BLaER1 treated with 17β-estradiol and CSF1 and Interleukin-3, amounts not matched to agents 10 nM and 100 nM (cell line): ENCODE measurements around the gene F2RL3.

Experiments used
- H3K27ac ChIP-seq, 11 experiments: shearing (Covaris generic); formaldehyde crosslinking; 2 replicates each; pipeline ENCODE4 v1.8.1; 2022
- H3K27me3 ChIP-seq, 11 experiments: shearing (Covaris generic); formaldehyde crosslinking; 2 replicates each; pipeline ENCODE4 v1.8.1; 2022
- H3K36me3 ChIP-seq, 11 experiments: shearing (Covaris generic); formaldehyde crosslinking; 2 replicates each; pipeline ENCODE4 v1.8.1; 2022
- H3K4me1 ChIP-seq, 10 experiments: shearing (Covaris generic); formaldehyde crosslinking; 2 replicates each; pipeline ENCODE4 v1.8.1; 2022
- H3K4me2 ChIP-seq, 11 experiments: shearing (Covaris generic); formaldehyde crosslinking; 2 replicates each; pipeline ENCODE4 v1.8.1; 2022
- H3K4me3 ChIP-seq, 10 experiments: shearing (Covaris generic); formaldehyde crosslinking; 2 replicates each; pipeline ENCODE4 v1.8.1; 2022
- H3K9ac ChIP-seq, 11 experiments: shearing (Covaris generic); formaldehyde crosslinking; 2 replicates each; pipeline ENCODE4 v1.8.1; 2022
- H3K9me3 ChIP-seq, 11 experiments: shearing (Covaris generic); formaldehyde crosslinking; replicated peaks in 1 of 11; 2 replicates each; pipeline ENCODE4 v1.8.1; 2022
- H4K20me1 ChIP-seq, 11 experiments: shearing (Covaris generic); formaldehyde crosslinking; 2 replicates each; pipeline ENCODE4 v1.8.1; 2022
- Cebpa-rat ChIP-seq, 11 experiments: shearing (Covaris generic); IDR thresholded peaks; 2 replicates each; pipeline ENCODE4 v1.8.1; 2022

Gene F2RL3

DNA sequence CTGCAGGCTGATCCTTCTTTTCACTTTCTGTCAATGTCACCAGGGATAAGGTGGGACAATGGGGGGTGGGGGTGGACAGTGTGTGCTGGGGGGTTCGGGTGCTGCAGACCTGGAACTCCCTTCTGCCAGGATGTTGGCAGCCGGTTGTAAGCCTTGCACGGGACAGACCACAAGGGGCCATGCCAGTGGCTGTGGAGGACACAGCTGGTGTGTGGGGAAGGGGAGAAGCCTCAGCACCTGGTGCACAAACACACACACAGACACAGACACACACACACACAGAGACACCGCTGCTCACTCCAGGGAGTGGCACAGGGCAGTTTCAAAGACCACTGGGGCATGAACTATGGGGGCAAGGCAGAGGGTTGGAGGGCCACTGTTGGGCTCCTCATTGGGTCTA is 3.6 kb downstream of the F2RL3 start:
- Histone ChIP-seq H3K27ac (peak overlapping the region in 8 of 11 experiments; percentile 83 to 96 (median 92); a peak in 15 of 22 replicates), H3K36me3 (peaks cover 0 to 9% (median 0%) of the 10 kb centered on the region in 11 experiments; a peak in 2 of 22 replicates), H3K4me3 (peak overlapping the region in 6 of 10 experiments; percentile 8 to 71 (median 51); a peak in 7 of 20 replicates), H3K27me3 (no peaks in the 10 kb centered on the region), H4K20me1 (peaks cover 0 to 4% (median 0%) of the 10 kb centered on the region in 11 experiments; a peak in 1 of 22 replicates), H3K9me3 (no peaks in the 10 kb centered on the region), H3K9ac (peak overlapping the region in 9 of 11 experiments; percentile 62 to 91 (median 86); a peak in 16 of 22 replicates), H3K4me1 (peaks cover 84 to 94% (median 93%) of the 10 kb centered on the region in 10 experiments), H3K4me2 (peak overlapping the region; percentile 95 to 100 (median 99))
- TF ChIP-seq Cebpa-rat (IDR thresholded peaks at IDR 0.05), result no peak

DNA sequence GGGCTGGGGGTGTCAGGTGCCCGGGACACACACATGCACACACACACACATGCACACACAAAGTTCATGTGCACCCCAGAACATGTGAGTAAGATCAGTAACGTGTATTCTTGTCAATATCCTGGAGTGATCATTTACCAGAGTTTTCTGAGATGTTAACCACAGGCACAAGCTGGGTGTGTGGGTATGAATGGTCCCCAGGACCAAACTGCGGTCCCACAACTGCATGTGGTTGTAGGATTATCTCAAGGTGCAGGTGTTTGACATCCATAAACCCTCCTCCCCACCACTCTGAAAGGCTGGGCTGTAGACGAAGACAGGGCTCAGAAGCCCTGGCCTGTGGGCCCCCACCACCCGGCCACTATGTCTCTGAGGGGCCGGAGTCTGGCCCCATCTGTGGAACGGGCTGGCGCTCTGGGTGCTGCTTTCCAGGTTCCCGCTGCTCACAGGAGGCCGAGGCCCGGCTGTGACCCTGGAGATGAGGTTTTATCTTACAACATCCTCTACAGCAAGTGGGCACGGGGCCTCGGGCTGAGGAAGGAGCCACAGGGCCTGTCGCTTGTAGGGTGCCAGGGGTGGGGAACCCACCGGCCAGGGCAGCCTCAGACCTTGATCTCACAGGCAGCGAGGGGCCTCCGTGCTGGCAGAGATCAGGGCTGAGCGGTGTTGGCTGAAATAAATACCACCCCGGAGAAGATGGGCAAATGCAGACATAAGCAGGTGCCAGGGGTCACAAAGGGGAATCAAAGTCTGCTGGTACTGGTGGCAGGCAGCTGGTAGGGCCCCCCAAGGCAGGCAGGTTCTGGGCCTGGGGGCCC is 4.3 kb downstream of the F2RL3 start:
- H3K36me3 ChIP-seq, result peaks cover 0 to 9% (median 0%) of the 10 kb centered on the region in 11 experiments; a peak in 2 of 22 replicates
- H3K4me1 ChIP-seq, result peaks cover 81 to 94% (median 93%) of the 10 kb centered on the region in 10 experiments
- TF ChIP-seq Cebpa-rat (IDR thresholded peaks at IDR 0.05), result no peak
- no peaks in the 10 kb centered on the region for H3K9me3 ChIP-seq
- peak overlapping the region in 8 of 10 experiments; percentile 8 to 71 (median 33); a peak in 13 of 20 replicates for H3K4me3 ChIP-seq
- H3K9ac ChIP-seq, result peak overlapping the region; percentile 28 to 91 (median 78); a peak in 21 of 22 replicates
- no peaks in the 10 kb centered on the region for H3K27me3 ChIP-seq
- peak overlapping the region; percentile 95 to 100 (median 99) for H3K4me2 ChIP-seq
- H4K20me1 ChIP-seq, result peaks cover 0 to 4% (median 0%) of the 10 kb centered on the region in 11 experiments; a peak in 1 of 22 replicates
- H3K27ac ChIP-seq, result peak overlapping the region; percentile 50 to 96 (median 90); a peak in 21 of 22 replicates

DNA sequence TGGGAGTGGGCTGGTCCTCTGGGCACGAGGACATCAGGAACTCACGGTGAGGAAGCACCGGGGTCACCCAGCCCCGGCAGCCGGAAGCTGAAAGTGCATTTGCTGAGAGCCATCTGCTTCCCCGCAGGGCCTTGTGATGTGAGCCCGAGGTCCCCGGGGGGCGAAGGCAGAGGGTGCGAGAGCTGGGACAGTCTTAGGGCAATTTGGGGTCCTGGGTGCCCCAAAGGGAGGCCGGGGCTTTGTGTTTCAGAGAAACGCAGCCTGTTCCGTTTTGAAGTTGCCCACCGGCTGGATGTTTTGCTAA is 4.8 kb downstream of the F2RL3 start:
- Histone ChIP-seq H3K9ac (peak overlapping the region; percentile 28 to 91 (median 78); a peak in 21 of 22 replicates), H3K27me3 (no peaks in the 10 kb centered on the region), H3K27ac (peak overlapping the region; percentile 50 to 96 (median 90); a peak in 21 of 22 replicates), H3K4me2 (peak overlapping the region; percentile 95 to 100 (median 99)), H3K9me3 (no peaks in the 10 kb centered on the region), H3K4me3 (peak overlapping the region in 8 of 10 experiments; percentile 8 to 71 (median 33); a peak in 11 of 20 replicates), H4K20me1 (peaks cover 0 to 4% (median 0%) of the 10 kb centered on the region in 11 experiments; a peak in 1 of 22 replicates), H3K4me1 (peaks cover 81 to 94% (median 93%) of the 10 kb centered on the region in 10 experiments), H3K36me3 (peaks cover 0 to 9% (median 0%) of the 10 kb centered on the region in 11 experiments; a peak in 2 of 22 replicates)
- TF ChIP-seq Cebpa-rat (IDR thresholded peaks at IDR 0.05), result no peak

DNA sequence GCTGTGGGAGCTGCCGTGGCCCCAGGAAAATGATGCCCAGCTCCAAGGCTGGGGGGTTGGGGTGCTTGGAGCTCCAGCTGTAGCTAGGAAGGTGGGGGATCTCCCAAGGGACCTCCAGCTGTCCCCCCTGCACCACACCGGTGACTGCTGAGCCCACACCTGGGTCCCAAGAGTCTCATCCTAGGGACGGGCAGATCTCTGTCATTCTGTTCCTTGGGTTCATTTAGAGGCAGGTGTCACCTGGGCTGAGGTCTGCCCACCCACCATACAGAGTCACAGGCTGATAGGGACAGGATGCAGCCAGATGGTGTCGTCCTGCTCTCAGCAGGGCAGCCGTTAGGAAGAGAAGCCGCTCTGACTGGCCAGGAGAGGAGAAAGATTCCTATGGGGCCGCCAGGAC is 5.3 kb downstream of the F2RL3 start:
- peak overlapping the region in 8 of 10 experiments; percentile 8 to 71 (median 30); a peak in 10 of 20 replicates for H3K4me3 ChIP-seq
- peak overlapping the region; percentile 28 to 91 (median 78); a peak in 20 of 22 replicates for H3K9ac ChIP-seq

DNA sequence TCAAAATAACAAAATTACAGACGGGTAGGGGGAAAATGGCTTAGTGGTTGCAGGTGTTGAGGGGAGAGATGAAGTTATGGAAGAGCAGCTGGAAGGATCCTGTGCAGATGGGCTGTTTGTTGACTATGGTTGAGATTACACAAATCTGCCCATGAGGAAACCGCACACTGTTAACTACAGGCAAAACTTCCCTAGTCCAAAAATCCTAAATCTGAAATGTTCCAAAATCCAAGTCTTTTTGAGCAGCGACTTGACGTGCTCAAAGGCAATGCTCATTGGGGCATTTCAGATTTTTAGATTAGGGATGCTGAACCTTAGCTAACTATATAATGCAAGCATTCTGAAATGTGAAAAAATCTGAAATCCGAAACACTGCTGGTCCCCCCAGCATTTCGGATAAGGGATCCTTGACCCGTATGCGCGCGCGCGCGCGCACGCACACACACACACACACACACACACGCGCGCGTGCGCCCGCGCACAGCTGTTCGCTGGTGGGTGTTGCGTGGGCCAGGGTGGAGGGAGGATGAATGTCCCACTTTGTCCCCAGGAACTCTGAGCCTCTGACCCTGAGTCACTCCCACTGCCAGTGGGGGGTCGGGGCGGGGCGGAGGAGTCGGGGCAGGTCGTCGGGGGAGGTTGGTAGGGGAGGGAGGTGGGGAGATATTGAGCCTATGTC is 6.8 kb downstream of the F2RL3 start:
- Histone ChIP-seq H3K9ac (peak overlapping the region in 9 of 11 experiments; percentile 72 to 91 (median 80); a peak in 15 of 22 replicates), H3K4me3 (peak overlapping the region in 9 of 10 experiments; percentile 59 to 76 (median 65); a peak in 16 of 20 replicates)

More for the DNA sequence above, 5.3 kb downstream of the F2RL3 start:
- Histone ChIP-seq H3K9me3 (no peaks in the 10 kb centered on the region), H3K36me3 (peaks cover 0 to 9% (median 0%) of the 10 kb centered on the region in 11 experiments; a peak in 2 of 22 replicates), H3K4me2 (peak overlapping the region; percentile 95 to 100 (median 99)), H3K4me1 (peaks cover 81 to 94% (median 93%) of the 10 kb centered on the region in 10 experiments), H3K27ac (peak overlapping the region; percentile 50 to 96 (median 90); a peak in 21 of 22 replicates), H3K27me3 (no peaks in the 10 kb centered on the region), H4K20me1 (peaks cover 0 to 4% (median 0%) of the 10 kb centered on the region in 11 experiments; a peak in 1 of 22 replicates)
- TF ChIP-seq Cebpa-rat (IDR thresholded peaks at IDR 0.05), result no peak

DNA sequence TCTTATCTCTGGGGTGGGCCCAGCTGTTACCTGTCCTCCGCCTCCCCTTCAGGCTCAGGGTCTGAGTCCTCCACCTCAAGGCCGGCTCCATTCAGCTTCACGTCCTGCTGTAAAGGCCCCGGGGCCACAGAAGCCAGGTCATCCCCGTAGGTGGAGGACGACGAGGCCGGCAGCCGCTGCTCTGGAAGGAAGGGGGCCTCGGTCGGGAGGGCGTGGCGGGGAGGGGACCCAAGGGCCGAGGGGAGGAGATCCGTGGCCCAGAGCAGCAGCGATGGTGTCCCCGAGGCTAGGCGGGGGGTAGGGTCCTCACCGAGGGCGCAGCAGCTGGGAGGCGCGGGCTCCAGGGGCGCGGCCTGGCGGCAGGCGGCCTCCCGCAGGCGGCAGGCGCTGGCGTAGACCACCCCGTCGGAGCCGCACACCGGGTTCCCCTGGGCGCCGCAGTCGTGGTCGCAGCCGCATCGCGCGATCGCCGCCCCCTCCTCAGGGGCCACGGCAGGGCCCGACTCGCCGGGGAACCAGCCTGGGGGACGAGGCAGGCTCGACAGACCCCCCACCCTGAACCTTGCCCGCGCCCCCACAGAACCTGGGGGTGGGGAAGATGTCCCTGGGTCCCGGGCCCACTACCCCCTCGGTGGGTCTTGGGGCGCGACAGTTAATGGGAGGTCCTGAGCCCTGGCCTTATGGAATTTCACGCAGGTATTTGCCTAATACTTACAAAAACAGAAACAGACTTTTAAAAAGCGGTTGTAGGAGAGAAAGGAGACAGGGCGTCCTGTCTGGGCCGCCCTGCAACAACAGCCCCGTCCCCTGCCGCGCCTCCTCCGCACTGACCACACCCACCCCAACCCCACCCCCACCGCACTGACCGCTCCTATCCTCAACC is 7.6 kb downstream of the F2RL3 start:
- Histone ChIP-seq H3K27me3 (no peaks in the 10 kb centered on the region), H3K27ac (peak overlapping the region; percentile 70 to 96 (median 84); a peak in 21 of 22 replicates), H3K9me3 (no peaks in the 10 kb centered on the region), H3K4me1 (peaks cover 75 to 94% (median 91%) of the 10 kb centered on the region in 10 experiments), H3K36me3 (no peaks in the 10 kb centered on the region), H3K4me2 (peak overlapping the region; percentile 95 to 100 (median 99)), H3K9ac (peak overlapping the region; percentile 72 to 91 (median 81)), H4K20me1 (peaks cover 0 to 4% (median 0%) of the 10 kb centered on the region in 11 experiments; a peak in 1 of 22 replicates), H3K4me3 (peak overlapping the region; percentile 57 to 76 (median 64))
- TF ChIP-seq Cebpa-rat (IDR thresholded peaks at IDR 0.05), result no peak

More for the DNA sequence above, 6.8 kb downstream of the F2RL3 start:
- Histone ChIP-seq H3K36me3 (peaks cover 0 to under 1% (median 0%) of the 10 kb centered on the region in 11 experiments; a peak in 1 of 22 replicates), H3K9me3 (no peaks in the 10 kb centered on the region), H3K4me2 (peak overlapping the region; percentile 95 to 100 (median 99)), H4K20me1 (peaks cover 0 to 4% (median 0%) of the 10 kb centered on the region in 11 experiments; a peak in 1 of 22 replicates), H3K27ac (peak overlapping the region in 8 of 11 experiments; percentile 79 to 96 (median 90); a peak in 15 of 22 replicates), H3K27me3 (no peaks in the 10 kb centered on the region), H3K4me1 (peaks cover 79 to 94% (median 93%) of the 10 kb centered on the region in 10 experiments)
- no peak for TF ChIP-seq Cebpa-rat (IDR thresholded peaks at IDR 0.05)

DNA sequence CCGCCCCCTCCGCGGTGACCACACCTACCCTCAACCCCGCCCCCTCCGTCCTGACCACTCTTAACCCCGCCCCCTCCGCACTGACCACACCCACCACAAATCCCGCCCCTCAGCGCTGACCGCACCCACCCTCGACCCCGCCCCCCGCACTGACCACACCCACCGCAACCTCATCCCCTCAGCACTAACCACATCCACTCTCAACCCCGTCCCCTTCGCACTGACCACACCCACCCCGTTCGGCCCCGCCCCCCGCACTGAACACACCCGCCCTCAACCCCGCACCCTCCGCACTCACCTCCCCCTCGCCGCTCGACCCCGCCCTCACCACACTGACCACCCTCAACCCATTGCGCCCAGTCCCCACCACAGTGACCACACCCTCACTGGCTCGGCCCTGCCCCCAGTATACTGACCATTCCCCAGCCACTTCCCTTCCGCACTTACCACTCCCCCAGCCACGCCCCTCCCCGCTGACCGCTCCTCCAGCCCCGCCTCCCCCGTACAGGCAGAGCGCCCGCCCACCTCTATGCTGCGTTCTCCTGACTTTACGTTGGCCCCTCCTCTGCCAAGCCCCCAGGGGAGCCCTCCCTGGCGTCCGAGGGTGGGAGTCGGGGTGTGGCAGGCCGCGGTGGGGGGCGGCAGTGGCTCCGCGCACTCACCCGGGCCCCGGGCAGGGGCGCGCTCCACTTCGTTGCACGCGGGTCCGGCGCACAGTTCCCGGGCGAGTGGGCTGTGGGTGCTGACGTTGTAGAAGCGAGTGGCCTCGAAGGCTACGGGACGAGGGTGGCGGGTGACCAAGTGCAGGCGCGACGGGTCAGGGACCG is 8.4 kb downstream of the F2RL3 start:
- Histone ChIP-seq H4K20me1 (peaks cover 0 to 4% (median 0%) of the 10 kb centered on the region in 11 experiments; a peak in 1 of 22 replicates), H3K36me3 (no peaks in the 10 kb centered on the region), H3K27ac (peak overlapping the region; percentile 60 to 82 (median 75); a peak in 21 of 22 replicates), H3K9me3 (no peaks in the 10 kb centered on the region), H3K4me3 (peak overlapping the region; percentile 57 to 77 (median 66)), H3K4me2 (peak overlapping the region; percentile 86 to 99 (median 96)), H3K4me1 (peaks cover 66 to 92% (median 84%) of the 10 kb centered on the region in 10 experiments), H3K9ac (peak overlapping the region; percentile 70 to 82 (median 77)), H3K27me3 (no peaks in the 10 kb centered on the region)
- TF ChIP-seq Cebpa-rat (IDR thresholded peaks at IDR 0.05), result no peak
